Subcutaneous adipose tissue (tissue), 4 donors: ENCODE results near the gene TTI1. TPM values are rescaled to one million over a fixed set of nuclear protein-coding genes. Genes with fewer than 3 reads are reported as not detected.

ENCODE experiments used
- total RNA-seq, 4 donors: library from RNA; depleted of rRNA; stranded (reverse); fragments of >200 nt; gene quantifications; one replicate each; pipeline ENCODE4 v1.1.0, GENCODE V29; 2016
- TF ChIP-seq, protein P1 (sequence below): fragments of 450-650 bp; IDR thresholded peaks from one replicate; pipeline ENCODE4 v1.5.1; 2016; ENCODE audit warnings: low read depth, mild to moderate bottlenecking, control low read depth, antibody characterized with exemption, moderate library complexity

TTI1 gene
- total RNA-seq, 4 donors from 2014 or later = 9.6 to 14.8 (median 12.6) TPM

- TF ChIP-seq, protein P1, sequence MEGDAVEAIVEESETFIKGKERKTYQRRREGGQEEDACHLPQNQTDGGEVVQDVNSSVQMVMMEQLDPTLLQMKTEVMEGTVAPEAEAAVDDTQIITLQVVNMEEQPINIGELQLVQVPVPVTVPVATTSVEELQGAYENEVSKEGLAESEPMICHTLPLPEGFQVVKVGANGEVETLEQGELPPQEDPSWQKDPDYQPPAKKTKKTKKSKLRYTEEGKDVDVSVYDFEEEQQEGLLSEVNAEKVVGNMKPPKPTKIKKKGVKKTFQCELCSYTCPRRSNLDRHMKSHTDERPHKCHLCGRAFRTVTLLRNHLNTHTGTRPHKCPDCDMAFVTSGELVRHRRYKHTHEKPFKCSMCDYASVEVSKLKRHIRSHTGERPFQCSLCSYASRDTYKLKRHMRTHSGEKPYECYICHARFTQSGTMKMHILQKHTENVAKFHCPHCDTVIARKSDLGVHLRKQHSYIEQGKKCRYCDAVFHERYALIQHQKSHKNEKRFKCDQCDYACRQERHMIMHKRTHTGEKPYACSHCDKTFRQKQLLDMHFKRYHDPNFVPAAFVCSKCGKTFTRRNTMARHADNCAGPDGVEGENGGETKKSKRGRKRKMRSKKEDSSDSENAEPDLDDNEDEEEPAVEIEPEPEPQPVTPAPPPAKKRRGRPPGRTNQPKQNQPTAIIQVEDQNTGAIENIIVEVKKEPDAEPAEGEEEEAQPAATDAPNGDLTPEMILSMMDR = no peak
Observed at GRCh38 chr20:37944456-37944981, 88.7 kb downstream of the TTI1 start.

DNA sequence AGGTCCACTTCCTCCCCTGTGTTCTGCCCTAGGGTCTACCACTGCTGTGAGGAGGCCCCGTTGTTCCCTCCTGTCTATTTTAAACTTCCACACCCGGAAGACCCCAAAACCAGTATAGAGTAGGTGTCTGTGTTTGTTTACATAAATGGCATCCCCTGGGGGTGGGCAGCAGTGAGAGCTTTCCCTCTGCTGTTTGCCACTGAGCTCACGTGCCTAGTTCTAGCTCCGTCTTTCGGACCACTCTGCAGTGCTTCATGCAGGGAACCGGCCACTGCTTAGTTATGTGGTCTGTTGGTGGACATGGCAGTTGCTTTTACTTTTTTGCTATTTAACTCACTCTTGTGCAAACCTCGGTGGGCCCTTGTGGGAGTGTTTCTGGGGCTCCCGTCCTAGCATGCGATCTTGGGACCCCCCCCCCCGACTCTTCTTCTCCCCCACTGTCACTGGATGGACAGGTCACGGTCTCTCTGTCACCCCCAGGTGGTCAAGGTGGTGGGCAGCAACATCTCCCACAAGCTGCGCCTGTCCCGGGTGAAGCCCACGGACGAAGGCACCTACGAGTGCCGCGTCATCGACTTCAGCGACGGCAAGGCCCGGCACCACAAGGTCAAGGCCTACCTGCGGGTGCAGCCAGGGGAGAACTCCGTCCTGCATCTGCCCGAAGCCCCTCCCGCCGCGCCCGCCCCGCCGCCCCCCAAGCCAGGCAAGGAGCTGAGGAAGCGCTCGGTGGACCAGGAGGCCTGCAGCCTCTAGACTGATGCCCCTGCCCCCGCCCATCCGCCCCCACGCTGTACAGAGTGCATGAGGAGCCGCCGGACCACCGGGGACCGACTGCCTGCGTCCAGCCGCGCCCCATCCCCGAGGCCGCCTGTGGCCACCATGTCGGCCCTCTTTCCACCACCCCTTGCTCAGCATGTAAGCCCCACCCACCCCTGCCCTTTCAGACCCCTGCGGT lies 89.5 kb downstream of the TTI1 start:
- TF ChIP-seq, protein P1 = no peak

- TF ChIP-seq, protein P1 = no peak
Observed at GRCh38 chr20:37943033-37943432, 90.2 kb downstream of the TTI1 start.

DNA sequence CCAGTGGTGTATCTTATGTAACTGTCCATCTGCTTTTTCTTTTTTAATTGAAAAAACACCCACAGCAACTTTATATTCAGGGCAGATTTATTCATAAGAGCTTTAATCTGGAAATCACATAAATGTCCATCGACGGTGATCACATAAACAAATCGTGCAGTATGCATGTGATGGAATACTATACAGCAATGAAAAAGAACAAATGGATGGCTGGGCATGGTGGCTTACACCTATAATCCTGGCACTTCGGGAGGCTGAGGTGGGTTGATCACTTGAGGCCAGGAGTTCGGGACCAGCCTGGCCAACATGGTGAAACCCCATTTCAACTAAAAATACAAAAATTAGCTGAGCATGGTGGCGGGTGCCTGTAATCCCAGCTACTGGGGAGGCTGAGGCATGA lies 91.3 kb downstream of the TTI1 start:
- TF ChIP-seq, protein P1 = no peak

- TF ChIP-seq, protein P1 = no peak
Observed at GRCh38 chr20:37941332-37941731, 91.9 kb downstream of the TTI1 start.

- TF ChIP-seq, protein P1 = no peak
Observed at GRCh38 chr20:37940858-37941257, 92.4 kb downstream of the TTI1 start.
